Measurements from ENCODE around the gene PSAPL1. TPM values are rescaled to one million over a fixed set of nuclear protein-coding genes. Genes with fewer than 3 reads are reported as not detected.

PSAPL1 gene
- total and polyA plus RNA-seq, 2 of the 8 experiments (the other 6 are each of a cell fraction or from before 2014, with no cell fraction given): 0.03 TPM; not detected in 1

DNA sequence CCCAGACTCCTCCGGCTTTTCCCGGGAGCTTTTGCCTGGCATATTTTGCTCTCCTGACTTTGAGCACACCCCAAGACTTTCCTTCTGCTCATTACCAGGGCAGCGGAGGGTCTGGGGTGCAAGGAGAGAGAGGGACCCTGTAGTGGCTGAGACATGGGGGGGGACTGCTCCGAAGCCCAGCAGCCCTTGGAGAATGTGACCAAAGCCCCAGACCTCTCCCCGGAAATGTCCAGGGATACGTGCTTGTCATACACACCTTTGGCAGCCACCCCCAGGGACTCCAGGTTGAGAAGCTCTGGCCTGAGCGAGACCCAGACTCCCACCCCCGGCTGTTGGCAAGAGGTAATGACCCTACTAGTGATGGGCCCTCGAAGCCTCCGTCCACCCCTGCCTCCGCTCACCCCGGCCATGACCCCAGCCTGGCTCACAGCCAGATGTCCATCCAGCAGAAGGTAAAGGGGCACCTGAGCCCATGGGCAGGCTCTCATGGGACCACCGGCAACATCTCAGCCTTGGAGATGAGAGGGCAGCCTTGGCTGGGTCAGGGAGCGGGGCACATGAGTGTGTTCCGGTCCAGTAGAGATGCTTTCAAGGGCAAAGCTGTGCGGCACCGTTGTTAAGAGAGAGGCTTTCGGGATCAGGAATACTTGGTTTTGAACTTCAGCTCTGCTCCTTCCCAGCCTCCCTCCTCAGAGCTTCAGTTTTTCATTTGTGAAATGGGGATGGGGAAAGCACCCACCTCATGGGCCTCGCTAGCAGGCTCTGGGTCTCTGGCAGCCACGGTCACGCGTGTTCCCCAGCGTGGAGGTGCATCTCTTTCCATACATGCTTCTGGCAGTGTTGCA is 2.0 kb downstream of the PSAPL1 start (continued):
- TF ChIP-seq NANOG (IDR thresholded peaks at IDR 0.05; ENCODE audit: insufficient read depth, low read depth, low read length, poor library complexity, severe bottlenecking) (no peak), SIRT6 (IDR thresholded peaks at IDR 0.05; ENCODE audit: low read length) (no peak), CEBPB (IDR thresholded peaks at IDR 0.05; ENCODE audit: low read depth, low read length) (no peak), POU5F1 (IDR thresholded peaks at IDR 0.05; ENCODE audit: low read depth, low read length) (no peak), JUND (IDR thresholded peaks at IDR 0.05; ENCODE audit: low read length) (no peak), RNF2 (IDR thresholded peaks at IDR 0.05; ENCODE audit: borderline replicate concordance, low read depth, low read length, missing control alignments, poor library complexity, severe bottlenecking) (no peak), MAFK (IDR thresholded peaks at IDR 0.05; ENCODE audit: low read depth, low read length) (no peak), YY1 (IDR thresholded peaks at IDR 0.05; ENCODE audit: low read depth, low read length) (no peak), CHD1 (IDR thresholded peaks at IDR 0.05; ENCODE audit: low read depth, low read length) (no peak)

Data from H1 (cell line).